Stimulated activated naive CD4-positive, alpha-beta T cell (primary cell): ENCODE results near the gene RPTOR.

ENCODE experiments used
- DNase-seq, 6 experiments: peaks; one replicate each; lab custom pipeline; 2025; lab: John Stamatoyannopoulos, UW

The RPTOR gene

GRCh38 chr17:80588702-80589383, 44.2 kb downstream of the RPTOR start:
- no peak for DNase-seq

DNA sequence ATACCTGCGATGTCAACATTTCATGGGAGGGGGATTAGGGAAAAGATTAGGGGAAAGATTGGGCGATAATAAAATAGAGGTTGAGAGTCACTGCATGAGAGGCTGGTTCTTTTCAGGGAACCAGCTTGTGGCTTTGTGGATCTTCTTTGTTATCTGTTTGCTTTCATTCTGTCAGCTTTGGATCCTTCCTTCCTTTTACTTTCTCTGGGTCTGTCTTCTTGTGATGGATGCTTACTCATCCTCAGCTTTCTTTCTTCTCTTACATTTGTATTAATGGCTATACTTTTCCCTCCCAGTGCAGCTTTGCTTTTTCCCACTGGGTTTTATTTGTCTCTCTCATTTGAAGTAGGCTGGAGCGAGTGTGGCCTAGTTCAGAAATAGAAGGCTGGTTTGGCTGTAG, 47.1 kb downstream of the RPTOR start:
- DNase-seq, result no peak

DNA sequence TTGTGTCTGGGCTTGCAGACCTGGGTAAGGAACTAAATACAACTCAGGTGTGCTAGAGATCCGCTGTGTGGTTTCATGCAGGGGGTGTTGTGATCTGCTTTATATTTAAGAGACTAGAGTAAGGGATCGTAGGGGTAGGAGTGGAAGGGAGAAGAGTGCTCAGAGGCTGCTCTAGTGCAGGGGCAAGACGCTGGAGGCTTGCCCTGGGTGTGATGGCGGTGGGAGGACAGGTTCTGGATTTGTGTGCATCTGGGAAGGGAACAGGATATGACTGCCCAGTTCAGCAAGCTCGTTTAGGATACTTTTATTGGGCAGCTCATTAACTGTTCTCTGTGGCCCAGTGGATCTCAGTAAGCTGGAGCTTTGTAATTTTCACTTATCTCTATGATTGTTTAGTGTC, 47.6 kb downstream of the RPTOR start:
- no peak for DNase-seq

- no peak for DNase-seq
These were observed 48.5 kb downstream of the RPTOR start for GRCh38 chr17:80593181-80593580.

GRCh38 chr17:80594431-80595269, 50.0 kb downstream of the RPTOR start:
- DNase-seq, result no peak

GRCh38 chr17:80596760-80597608, 52.3 kb downstream of the RPTOR start:
- no peak for DNase-seq

- DNase-seq, result no peak
These were observed 54.3 kb downstream of the RPTOR start for GRCh38 chr17:80598813-80599545.

- no peak for DNase-seq
These were observed 55.1 kb downstream of the RPTOR start for GRCh38 chr17:80599546-80600305.

DNA sequence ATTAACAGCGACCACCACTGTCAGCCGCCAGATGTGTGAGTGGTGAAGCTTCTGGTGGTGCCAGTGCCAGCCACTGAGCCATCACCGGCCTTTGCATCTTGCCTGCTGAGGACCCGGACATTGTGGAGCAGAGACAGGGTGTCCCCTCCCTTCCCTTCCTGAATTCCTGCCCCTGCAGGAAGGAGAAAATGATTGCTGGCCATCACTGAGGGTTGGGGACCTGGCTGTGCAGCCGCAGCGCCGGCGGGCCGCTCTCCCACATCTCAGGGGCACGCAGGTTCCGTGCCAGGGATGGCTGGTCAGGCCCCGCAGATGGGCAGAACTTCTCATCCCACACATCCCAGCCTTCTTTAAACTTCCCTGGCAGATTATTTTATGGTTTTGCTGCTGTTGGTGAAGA, 56.5 kb downstream of the RPTOR start:
- no peak for DNase-seq

GRCh38 chr17:80603396-80603795, 58.8 kb downstream of the RPTOR start:
- no peak for DNase-seq

DNA sequence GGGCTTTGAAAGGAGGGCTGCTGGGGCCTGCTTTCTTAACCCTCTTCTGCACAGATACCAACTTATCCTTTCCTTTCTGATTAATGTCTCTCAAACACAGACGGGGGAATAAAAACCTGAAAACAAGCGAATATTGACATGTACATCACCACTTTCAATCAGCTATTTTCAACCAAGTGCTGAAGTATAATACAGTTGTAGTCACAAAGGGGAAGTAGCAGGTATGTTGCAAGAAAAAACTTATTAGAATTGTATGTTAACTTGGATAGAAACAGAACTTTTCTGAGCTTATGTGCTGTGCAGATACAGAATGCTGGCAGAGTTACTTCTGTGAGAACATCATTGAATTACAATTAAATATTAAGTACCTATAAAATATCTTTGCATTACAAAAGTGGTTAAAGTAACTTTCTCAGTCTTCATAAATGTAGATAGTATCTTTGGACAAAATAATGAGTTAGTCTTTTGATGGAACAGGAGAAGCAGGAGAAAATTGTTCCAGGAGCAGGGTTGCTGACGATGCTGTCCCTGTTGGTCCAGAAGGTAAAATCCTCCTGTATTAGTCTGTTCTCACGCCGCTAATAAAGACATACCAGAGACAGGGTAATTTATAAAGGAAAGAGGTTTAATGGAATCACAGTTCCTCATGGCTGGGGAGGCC, 59.5 kb downstream of the RPTOR start:
- no peak for DNase-seq

GRCh38 chr17:80604670-80605010, 60.0 kb downstream of the RPTOR start:
- DNase-seq, result no peak

GRCh38 chr17:80605326-80606066, 60.9 kb downstream of the RPTOR start:
- no peak for DNase-seq

DNA sequence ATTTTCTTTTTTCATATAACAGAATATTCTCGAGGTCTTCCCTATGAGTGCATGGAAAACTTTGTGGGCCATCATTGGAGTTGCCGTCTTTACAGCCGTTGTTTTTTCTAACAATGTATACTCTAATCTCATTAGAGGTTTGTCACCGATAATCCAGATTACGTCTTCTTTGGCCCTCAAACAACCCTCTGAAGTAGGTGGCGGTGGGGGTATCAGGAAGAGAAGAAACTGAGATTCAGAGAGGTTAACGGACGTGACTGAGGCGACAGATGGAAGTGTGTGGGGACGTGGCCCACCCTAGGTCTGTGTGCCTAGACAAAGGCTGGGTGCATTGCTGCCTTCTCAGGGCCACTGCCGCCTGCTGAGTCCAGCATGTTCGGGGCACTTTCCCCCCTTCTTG, 63.7 kb downstream of the RPTOR start:
- no peak for DNase-seq

DNA sequence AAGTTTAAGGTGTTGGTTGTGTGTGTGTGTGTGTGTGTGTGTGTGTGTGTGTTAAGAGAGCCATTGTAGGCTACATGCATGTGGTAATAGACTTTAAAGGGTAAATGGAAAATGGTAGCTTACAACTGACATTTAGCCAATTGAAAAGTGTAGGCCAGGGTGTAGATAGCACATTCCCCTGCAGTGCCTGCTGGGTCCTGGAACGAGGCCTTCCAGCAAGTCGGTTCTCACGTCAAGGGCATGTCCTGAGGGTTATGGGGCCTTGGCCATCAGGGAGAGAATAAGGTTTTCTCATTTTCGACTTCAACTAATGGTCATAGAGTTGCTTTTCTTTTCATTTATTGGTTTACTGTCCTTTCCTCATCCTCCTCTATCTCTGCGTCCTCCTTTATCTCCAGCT, 65.1 kb downstream of the RPTOR start:
- DNase-seq, result no peak

DNA sequence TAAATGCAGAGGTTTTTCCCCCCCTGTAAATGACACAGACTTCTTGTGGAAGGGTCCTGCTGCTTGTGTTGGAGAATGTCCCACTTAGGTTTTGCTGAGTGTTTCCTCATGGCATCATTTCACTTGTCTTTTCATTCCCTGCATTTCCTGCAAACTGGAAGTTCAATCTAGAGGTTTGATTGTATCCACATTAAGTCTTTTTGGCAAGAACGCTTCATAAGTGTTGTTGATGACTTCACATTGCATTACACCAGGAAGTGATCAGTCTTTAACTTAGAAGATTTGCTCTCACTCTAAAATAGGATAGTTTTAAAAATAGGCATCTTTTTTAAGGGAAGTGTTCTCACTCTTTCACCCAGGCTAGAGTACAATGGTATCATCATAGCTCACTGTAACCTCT, 67.2 kb downstream of the RPTOR start:
- DNase-seq, result no peak

DNA sequence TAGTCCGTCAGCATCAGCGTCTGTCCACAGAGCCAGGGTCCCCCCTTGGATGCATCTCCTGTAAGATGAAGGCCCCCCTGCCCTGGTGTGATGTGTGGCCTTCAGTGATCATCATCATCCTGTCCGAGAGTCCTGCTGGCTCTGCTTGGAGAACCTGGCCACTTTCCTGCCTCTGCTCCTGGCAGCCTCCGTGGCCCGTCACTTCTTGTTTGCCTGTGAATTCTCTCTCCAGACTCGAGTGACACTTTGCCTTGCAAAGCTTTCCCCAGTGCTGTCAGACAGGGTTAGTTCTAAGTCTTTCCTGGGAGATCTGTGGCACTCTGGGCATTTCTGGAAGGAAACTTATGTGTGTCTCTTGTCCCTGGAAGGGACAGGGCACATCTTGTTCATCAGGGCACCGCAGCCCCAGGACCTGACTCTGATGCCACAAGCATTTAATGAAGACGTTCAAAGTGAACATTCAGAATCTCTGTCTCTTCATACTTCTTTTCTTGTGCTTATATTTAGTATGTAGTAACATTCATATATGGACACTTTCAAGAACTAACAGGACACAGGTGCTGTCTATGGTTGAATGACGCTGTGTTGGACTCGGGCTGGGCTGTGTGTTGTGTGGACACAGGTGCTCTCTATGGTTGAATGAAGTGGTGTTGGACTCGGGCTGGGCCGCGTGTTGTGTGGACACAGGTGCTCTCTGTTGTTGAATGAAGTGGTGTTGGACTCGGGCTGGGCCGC, 68.5 kb downstream of the RPTOR start:
- DNase-seq, result no peak

- no peak for DNase-seq
These were observed 69.1 kb downstream of the RPTOR start for GRCh38 chr17:80613732-80614071.

DNA sequence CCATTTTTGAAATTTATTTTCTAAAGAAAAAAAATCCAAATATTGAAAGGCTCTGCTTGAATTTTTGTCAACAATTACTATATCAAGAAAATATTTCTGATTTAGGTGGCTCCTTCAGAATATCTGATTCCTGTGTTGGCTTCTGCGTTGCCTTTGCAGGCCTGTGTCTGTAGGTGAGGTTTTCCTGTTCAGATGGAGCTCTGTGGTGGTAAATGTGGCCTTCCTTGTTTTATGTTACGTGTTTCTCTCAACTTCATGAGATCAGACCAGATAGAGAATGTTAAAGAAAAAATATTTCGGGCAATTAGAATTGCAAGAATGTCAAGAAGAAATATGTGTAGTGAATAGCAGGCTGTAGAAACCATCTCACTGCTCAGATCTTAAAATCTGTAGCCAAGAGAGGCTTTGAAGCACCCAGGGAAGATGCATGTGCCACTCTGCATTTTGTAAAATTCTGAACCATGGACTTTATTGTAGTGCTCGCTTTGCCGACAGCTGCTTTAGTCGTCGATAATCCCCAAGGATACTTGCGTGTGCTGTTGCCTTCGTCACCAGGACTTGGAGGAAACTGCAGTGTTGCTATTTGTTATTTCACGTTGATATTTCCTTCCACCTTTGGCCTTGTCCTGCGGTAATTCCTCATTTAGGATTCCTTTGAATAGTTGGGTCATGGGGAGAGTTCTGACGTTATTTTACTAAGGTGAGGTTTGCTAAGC, 69.9 kb downstream of the RPTOR start:
- peak in 2 of 6 experiments; percentile 40 to 44 for DNase-seq
